Testis (tissue), 3 donors: ENCODE data around the gene TMIE. TPM values are rescaled to one million over a fixed set of nuclear protein-coding genes. Genes with fewer than 3 reads are reported as not detected.

Source experiments
- DNase-seq: peaks from one replicate; pipeline ENCODE4 v3.0.0-alpha.2; 2019
- H3K27ac ChIP-seq, 2 donors: fragments of 200-600 bp; sonication (generic); one replicate each; pipeline ENCODE4 v1.5.1; 2019
- H3K27me3 ChIP-seq: fragments of 200-600 bp; sonication (generic); one replicate; pipeline ENCODE4 v1.5.1; 2019
- H3K36me3 ChIP-seq: fragments of 200-600 bp; sonication (generic); one replicate; pipeline ENCODE4 v1.5.1; 2017; ENCODE audit warnings: low read depth; ENCODE audit errors: missing control alignments
- H3K4me1 ChIP-seq: fragments of 200-600 bp; sonication (generic); one replicate; pipeline ENCODE4 v1.5.1; 2019
- H3K4me3 ChIP-seq, 2 donors: fragments of 200-600 bp; sonication (generic); one replicate each; pipeline ENCODE4 v1.5.1; 2017 to 2019
- H3K9me3 ChIP-seq: fragments of 200-600 bp; sonication (generic); one replicate; pipeline ENCODE4 v1.5.1; 2017
- CTCF ChIP-seq, 3 experiments: fragments of 450-650 bp in 2 of 3; fragments of 200-600 bp in 1 of 3; sonication (generic) in 1 of 3; IDR thresholded peaks; one replicate each; pipeline ENCODE4 v1.5.1; 2016 to 2019; ENCODE audit warnings: antibody characterized with exemption in 3 of 3, mild to moderate bottlenecking in 2 of 3, moderate library complexity in 1 of 3
- POLR2A ChIP-seq: fragments of 450-650 bp; IDR thresholded peaks from one replicate; pipeline ENCODE4 v1.6.1; 2017; ENCODE audit warnings: antibody characterized with exemption, mild to moderate bottlenecking, moderate library complexity
- WGBS, 2 donors: methylation state at CpG; one replicate each; pipeline ENCODE4 v1.1.5; 2018; 5-methylcytosine and 5-hydroxymethylcytosine counted together
- intact Hi-C: fragments of 100-400 bp; cut with DNase I; formaldehyde crosslinking; loops from one replicate; pipeline ENCODE4 v1.15.1; 2023; ENCODE audit warnings: low total_unique reads
- polyA plus RNA-seq: library from polyadenylated mRNA; stranded (reverse); fragments of 350-450 nt; fragmentation: Illumina TruSeq; extraction: RNeasy Lipid Tissue Mini Kit (QIAGEN cat#74804); gene quantifications from one replicate; pipeline ENCODE4 v1.2.3, GENCODE V29; 2014; ENCODE audit warnings: low read depth, low replicate concordance; ENCODE audit not compliant: insufficient read depth
- total RNA-seq, 2 donors: library from RNA; depleted of rRNA; stranded (reverse); fragments of >200 nt; gene quantifications; one replicate each; pipeline ENCODE4 v1.2.3, GENCODE V29; 2016

The TMIE gene
- total and polyA plus RNA-seq, 3 donors from 2014 or later = 1.5 to 2.3 (median 1.8) TPM

GRCh38 chr3:46679681-46680080 is 21.5 kb upstream of the TMIE start:
- Histone ChIP-seq H3K9me3 (no peaks in the 10 kb centered on the region), H3K4me1 (no peaks in the 10 kb centered on the region), H3K36me3 (no peaks in the 10 kb centered on the region), H3K4me3 (no peak overlapping the region), H3K27ac (no peak overlapping the region), H3K27me3 (no peaks in the 10 kb centered on the region)
- no peak for TF ChIP-seq CTCF (IDR thresholded peaks at IDR 0.05)
- TF ChIP-seq POLR2A = no peak
- no peak for DNase-seq
- WGBS, 2 donors = 85 to 91% methylated on average over 5 of the region's 5 CpGs
- intact Hi-C loops = no loop called here

GRCh38 chr3:46680298-46680826 is 20.8 kb upstream of the TMIE start:
- no peaks in the 10 kb centered on the region for H3K9me3 ChIP-seq
- intact Hi-C loops = no loop called here
- no peaks in the 10 kb centered on the region for H3K36me3 ChIP-seq
- no peak for TF ChIP-seq POLR2A
- 83 to 88% methylated on average over 6 to 9 of the region's 9 CpGs for WGBS, 2 donors
- no peak for DNase-seq
- H3K27ac ChIP-seq = no peak overlapping the region
- H3K27me3 ChIP-seq = no peaks in the 10 kb centered on the region
- no peaks in the 10 kb centered on the region for H3K4me1 ChIP-seq
- H3K4me3 ChIP-seq = no peak overlapping the region

- no peaks in the 10 kb centered on the region for H3K27me3 ChIP-seq
- no peak overlapping the region for H3K4me3 ChIP-seq
- TF ChIP-seq CTCF (IDR thresholded peaks at IDR 0.05) = no peak
- no peak for TF ChIP-seq POLR2A
- 81 to 95% methylated on average over 4 to 10 of the region's 10 CpGs for WGBS, 2 donors
- H3K36me3 ChIP-seq = no peaks in the 10 kb centered on the region
- intact Hi-C loops = no loop called here
- no peaks in the 10 kb centered on the region for H3K4me1 ChIP-seq
- DNase-seq = no peak
- no peak overlapping the region for H3K27ac ChIP-seq
- no peaks in the 10 kb centered on the region for H3K9me3 ChIP-seq
Observed at GRCh38 chr3:46681387-46681786, 19.8 kb upstream of the TMIE start.

- Histone ChIP-seq H3K27ac (no peak overlapping the region), H3K27me3 (no peaks in the 10 kb centered on the region), H3K4me1 (no peaks in the 10 kb centered on the region), H3K36me3 (no peaks in the 10 kb centered on the region), H3K9me3 (no peaks in the 10 kb centered on the region), H3K4me3 (no peak overlapping the region)
- no peak for DNase-seq
- 77 to 89% methylated on average over 12 to 13 of the region's 13 CpGs for WGBS, 2 donors
- intact Hi-C loops = no loop called here
- no peak for TF ChIP-seq CTCF (IDR thresholded peaks at IDR 0.05)
- TF ChIP-seq POLR2A = no peak
Observed at GRCh38 chr3:46681856-46682540, 19.2 kb upstream of the TMIE start.

GRCh38 chr3:46682974-46683373 is 18.2 kb upstream of the TMIE start:
- Histone ChIP-seq H3K4me1 (no peaks in the 10 kb centered on the region), H3K4me3 (no peak overlapping the region), H3K9me3 (no peaks in the 10 kb centered on the region), H3K27me3 (no peaks in the 10 kb centered on the region), H3K36me3 (no peaks in the 10 kb centered on the region), H3K27ac (no peak overlapping the region)
- TF ChIP-seq POLR2A (no peak), CTCF (IDR thresholded peaks at IDR 0.05) (no peak)
- intact Hi-C loops = no loop called here
- WGBS, 2 donors = 89% methylated on average over 11 of the region's 11 CpGs; no CpG with 5 or more reads in 1 of the 2 donors
- DNase-seq = no peak
